ENCODE data around the gene RPP30. TPM values are rescaled to one million over a fixed set of nuclear protein-coding genes. Genes with fewer than 3 reads are reported as not detected.

Gene RPP30
- total and polyA plus RNA-seq, 2 of the 13 experiments (the other 11 are each of a cell fraction or from before 2014, with no cell fraction given): 27.1 to 65.0 TPM

DNA sequence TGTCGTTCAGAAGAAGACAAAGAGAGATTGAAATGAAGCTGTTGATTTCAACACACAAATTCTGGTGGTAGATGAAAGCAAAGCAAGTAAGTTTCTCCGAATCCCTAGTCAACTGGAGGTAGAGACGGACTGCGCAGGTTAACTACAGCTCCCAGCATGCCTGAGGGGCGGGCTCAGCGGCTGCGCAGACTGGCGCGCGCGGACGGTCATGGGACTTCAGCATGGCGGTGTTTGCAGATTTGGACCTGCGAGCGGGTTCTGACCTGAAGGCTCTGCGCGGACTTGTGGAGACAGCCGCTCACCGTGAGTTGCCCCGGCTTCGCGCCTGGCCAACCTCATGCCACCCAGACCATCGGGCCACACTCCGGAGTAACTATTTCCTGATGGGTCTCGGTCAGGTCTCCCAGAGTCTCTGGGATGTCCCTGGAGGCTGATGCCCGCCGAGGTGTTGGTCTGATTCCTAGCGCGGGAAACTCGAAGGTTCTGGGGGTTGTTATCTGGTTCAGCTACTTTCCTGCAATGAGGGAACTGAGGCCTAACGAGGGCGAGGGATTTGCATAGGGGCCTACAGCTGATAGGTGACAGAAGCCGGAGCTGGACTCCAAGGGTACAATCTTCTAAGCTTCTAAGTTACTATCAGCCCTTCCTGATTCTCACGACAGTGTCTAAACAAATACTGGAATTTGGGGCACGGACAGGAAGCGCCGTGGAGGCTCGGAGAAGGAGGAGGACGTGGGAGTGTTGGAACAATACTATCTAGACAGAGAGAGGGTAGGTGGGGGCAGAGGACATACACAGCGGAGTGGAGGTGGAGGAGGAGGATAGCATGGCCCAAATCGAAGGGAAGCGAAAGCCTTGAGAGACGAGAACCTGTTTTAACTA, at the start of gene RPP30 (continued):
- TF ChIP-seq NFYB (CRISPR knock-in tag; IDR thresholded peaks at IDR 0.05) (0 out of 2 replicates have a peak, but pooled peaks have one; percentile 33), NR2C2 (CRISPR knock-in tag; IDR thresholded peaks at IDR 0.05; ENCODE audit: borderline replicate concordance) (peak; percentile 58; the same call in 1 of the 2 replicates), ZBTB42 (CRISPR knock-in tag; IDR thresholded peaks at IDR 0.05) (peak; percentile 63; the same call in 1 of the 2 replicates), GABPB1 (CRISPR knock-in tag; IDR thresholded peaks at IDR 0.05) (peak; percentile 84), NFKB2 (CRISPR knock-in tag; IDR thresholded peaks at IDR 0.05; ENCODE audit: borderline replicate concordance) (peak; percentile 67; the same call in 1 of the 2 replicates), RFX5 (IDR thresholded peaks at IDR 0.05; ENCODE audit: low read depth, low read length) (no peak), ZNF737 (CRISPR knock-in tag; IDR thresholded peaks at IDR 0.05; ENCODE audit: borderline replicate concordance) (0 out of 2 replicates have a peak, but pooled peaks have one; percentile 80), ZNF768 (CRISPR knock-in tag; IDR thresholded peaks at IDR 0.05) (peak; percentile 49; the same call in 1 of the 2 replicates), POLR2G (IDR thresholded peaks at IDR 0.05; ENCODE audit: low read depth, low read length) (peak; percentile 80), KDM2A (CRISPR knock-in tag; IDR thresholded peaks at IDR 0.05; ENCODE audit: borderline replicate concordance, low read depth) (peak; percentile 51; the same call in 1 of the 2 replicates), EEA1 (CRISPR knock-in tag; IDR thresholded peaks at IDR 0.05; ENCODE audit: borderline replicate concordance) (no peak; the same call in 1 of the 2 replicates), SALL1 (CRISPR knock-in tag; IDR thresholded peaks at IDR 0.05) (peak; percentile 60), SP5 (CRISPR knock-in tag; IDR thresholded peaks at IDR 0.05; ENCODE audit: borderline replicate concordance, low read depth) (peak; percentile 60), HDAC1 (CRISPR knock-in tag; IDR thresholded peaks at IDR 0.05) (peak; percentile 81), ZNF569 (CRISPR knock-in tag; IDR thresholded peaks at IDR 0.05; ENCODE audit: borderline replicate concordance) (no peak), ZNF777 (CRISPR knock-in tag; IDR thresholded peaks at IDR 0.05) (no peak), ZNF225 (CRISPR knock-in tag; IDR thresholded peaks at IDR 0.05) (peak; percentile 79; the same call in 1 of the 2 replicates), BORCS8-MEF2B (CRISPR knock-in tag; IDR thresholded peaks at IDR 0.05) (peak; percentile 85; the same call in 1 of the 2 replicates), FLYWCH1 (CRISPR knock-in tag; IDR thresholded peaks at IDR 0.05) (0 out of 2 replicates have a peak, but pooled peaks have one; percentile 54)
- TF ChIP-seq, protein P1, sequence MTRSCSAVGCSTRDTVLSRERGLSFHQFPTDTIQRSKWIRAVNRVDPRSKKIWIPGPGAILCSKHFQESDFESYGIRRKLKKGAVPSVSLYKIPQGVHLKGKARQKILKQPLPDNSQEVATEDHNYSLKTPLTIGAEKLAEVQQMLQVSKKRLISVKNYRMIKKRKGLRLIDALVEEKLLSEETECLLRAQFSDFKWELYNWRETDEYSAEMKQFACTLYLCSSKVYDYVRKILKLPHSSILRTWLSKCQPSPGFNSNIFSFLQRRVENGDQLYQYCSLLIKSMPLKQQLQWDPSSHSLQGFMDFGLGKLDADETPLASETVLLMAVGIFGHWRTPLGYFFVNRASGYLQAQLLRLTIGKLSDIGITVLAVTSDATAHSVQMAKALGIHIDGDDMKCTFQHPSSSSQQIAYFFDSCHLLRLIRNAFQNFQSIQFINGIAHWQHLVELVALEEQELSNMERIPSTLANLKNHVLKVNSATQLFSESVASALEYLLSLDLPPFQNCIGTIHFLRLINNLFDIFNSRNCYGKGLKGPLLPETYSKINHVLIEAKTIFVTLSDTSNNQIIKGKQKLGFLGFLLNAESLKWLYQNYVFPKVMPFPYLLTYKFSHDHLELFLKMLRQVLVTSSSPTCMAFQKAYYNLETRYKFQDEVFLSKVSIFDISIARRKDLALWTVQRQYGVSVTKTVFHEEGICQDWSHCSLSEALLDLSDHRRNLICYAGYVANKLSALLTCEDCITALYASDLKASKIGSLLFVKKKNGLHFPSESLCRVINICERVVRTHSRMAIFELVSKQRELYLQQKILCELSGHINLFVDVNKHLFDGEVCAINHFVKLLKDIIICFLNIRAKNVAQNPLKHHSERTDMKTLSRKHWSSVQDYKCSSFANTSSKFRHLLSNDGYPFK (CRISPR knock-in tag; IDR thresholded peaks at IDR 0.05; ENCODE audit: borderline replicate concordance): peak; percentile 73; the same call in 1 of the 2 replicates
- TF ChIP-seq, protein P2, sequence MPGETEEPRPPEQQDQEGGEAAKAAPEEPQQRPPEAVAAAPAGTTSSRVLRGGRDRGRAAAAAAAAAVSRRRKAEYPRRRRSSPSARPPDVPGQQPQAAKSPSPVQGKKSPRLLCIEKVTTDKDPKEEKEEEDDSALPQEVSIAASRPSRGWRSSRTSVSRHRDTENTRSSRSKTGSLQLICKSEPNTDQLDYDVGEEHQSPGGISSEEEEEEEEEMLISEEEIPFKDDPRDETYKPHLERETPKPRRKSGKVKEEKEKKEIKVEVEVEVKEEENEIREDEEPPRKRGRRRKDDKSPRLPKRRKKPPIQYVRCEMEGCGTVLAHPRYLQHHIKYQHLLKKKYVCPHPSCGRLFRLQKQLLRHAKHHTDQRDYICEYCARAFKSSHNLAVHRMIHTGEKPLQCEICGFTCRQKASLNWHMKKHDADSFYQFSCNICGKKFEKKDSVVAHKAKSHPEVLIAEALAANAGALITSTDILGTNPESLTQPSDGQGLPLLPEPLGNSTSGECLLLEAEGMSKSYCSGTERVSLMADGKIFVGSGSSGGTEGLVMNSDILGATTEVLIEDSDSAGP (CRISPR knock-in tag; IDR thresholded peaks at IDR 0.05; ENCODE audit: borderline replicate concordance): peak; percentile 58; the same call in 1 of the 2 replicates

Measured in HepG2 (cell line).